ENCODE data around the gene ALG13. TPM values are rescaled to one million over a fixed set of nuclear protein-coding genes. Genes with fewer than 3 reads are reported as not detected.

Gene ALG13
- total RNA-seq, 1 donor from 2014 or later: 49.1 TPM

DNA sequence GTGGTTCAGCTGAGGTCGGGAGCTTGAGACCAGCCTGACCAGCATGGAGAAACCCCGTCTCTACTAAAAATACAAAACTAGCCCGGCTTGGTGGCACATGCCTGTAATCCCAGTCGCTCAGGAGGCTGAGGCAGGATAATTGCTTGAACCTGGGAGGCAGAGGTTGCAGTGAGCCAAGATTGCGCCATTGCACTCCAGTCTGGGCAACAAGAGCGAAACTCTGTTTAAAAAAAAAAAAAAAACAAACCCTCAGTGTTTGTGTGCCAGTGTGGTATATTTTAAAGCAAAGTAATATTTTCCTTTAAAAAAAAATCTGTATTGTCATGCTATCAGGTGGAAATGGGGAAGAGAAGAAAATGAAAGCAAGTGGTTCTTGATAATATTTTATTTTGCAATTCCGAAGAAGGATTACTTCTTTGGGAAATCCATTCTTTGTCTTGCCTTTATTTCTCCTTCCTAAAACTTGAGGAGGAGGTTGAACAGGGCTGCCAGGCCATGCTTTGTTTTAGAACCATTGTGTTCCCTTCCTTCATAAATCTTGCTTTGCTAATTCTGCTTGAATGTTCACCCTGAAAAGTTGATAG is 14.4 kb downstream of the ALG13 start:
- no peak overlapping the region for H3K4me3 ChIP-seq (ENCODE audit: low read depth, low read length)
- no peak for DNase-seq (ENCODE audit: low read depth)
- TF ChIP-seq, protein P1, sequence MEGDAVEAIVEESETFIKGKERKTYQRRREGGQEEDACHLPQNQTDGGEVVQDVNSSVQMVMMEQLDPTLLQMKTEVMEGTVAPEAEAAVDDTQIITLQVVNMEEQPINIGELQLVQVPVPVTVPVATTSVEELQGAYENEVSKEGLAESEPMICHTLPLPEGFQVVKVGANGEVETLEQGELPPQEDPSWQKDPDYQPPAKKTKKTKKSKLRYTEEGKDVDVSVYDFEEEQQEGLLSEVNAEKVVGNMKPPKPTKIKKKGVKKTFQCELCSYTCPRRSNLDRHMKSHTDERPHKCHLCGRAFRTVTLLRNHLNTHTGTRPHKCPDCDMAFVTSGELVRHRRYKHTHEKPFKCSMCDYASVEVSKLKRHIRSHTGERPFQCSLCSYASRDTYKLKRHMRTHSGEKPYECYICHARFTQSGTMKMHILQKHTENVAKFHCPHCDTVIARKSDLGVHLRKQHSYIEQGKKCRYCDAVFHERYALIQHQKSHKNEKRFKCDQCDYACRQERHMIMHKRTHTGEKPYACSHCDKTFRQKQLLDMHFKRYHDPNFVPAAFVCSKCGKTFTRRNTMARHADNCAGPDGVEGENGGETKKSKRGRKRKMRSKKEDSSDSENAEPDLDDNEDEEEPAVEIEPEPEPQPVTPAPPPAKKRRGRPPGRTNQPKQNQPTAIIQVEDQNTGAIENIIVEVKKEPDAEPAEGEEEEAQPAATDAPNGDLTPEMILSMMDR (conservative IDR thresholded peaks at IDR 0.05; ENCODE audit: low read depth, low read length): no peak

DNA sequence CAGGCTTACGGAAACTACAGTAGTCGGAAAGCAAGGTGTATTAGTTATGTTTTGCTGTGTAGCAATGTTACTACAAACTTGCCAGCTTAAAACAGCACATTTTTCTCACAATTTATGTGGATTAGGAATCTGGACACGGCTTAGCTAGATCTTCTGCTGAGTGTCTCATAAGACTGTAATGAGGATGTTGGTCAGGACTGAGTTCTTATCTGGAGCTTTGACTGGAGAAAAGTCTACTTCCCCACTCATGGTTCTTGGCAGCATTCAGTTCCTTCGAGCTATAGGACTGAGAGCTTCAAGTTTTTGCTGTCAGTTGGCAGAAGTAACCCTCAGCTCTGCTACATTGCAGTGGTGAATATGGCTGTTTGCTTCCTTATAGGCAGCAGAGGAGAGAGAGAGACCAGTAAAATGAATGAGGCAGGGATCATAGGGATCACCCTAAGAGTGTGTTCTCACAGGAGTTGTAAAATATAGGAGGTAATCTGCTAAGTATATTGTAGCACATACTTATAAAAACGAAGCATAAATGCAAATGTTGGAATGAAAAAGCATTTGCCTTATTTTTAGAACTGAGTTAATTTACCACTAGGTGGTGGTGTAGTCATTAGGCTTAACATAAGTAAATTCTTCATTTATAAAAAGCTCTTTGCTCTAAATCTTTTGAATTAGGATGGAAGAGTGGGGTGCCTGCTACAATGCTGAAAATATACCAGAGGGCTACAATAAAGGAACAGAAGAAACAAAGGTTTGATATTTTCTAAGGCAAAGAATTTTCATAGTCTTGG is 38.6 kb downstream of the ALG13 start:
- TF ChIP-seq, protein P1 (conservative IDR thresholded peaks at IDR 0.05; ENCODE audit: low read depth, low read length): peak; percentile 34
- no peak for DNase-seq (ENCODE audit: low read depth)
- H3K4me3 ChIP-seq (ENCODE audit: low read depth, low read length): no peak overlapping the region

DNA sequence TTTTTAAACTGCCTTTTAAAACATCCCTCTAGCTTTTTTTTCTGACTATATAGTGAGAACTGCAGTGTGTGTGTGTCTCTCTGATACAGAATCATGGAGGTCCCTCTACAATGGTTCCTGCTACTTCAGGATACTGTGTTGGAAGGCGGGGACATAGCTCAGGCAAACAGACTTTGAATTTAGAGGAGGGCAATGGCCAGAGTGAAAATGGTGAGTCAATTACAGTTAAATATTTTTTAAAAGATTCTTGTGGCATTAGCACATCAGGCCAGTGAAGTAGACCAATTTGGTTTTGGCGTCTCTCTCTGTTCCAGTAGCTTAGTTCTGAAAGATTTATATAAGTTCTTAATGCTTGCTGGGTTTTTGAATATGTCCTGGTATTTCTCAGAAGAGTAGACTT is 47.1 kb downstream of the ALG13 start:
- H3K4me3 ChIP-seq (ENCODE audit: low read depth, low read length): no peak overlapping the region
- TF ChIP-seq, protein P1 (conservative IDR thresholded peaks at IDR 0.05; ENCODE audit: low read depth, low read length): no peak
- peak; percentile 16 for DNase-seq (ENCODE audit: low read depth)

DNA sequence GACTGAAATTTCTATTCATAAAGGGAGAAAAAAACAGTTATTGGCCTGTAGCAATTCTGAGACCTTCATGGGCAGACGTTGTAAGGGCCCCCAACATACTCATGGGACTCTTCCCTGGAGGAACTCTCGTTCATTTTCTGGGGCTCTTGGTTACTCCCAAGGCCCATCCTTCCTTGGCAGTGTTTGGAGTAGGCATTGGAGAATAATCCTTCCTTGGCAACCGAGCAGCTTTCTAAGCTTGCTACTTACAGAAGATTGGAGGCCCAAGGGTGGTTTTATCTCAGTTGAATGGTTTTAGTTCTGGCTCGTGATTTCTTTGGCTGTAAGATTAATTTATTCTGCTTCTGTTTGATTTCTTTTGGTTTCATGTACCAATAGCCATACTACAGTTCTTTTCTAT is 50.4 kb downstream of the ALG13 start:
- TF ChIP-seq, protein P1 (conservative IDR thresholded peaks at IDR 0.05; ENCODE audit: low read depth, low read length): no peak
- no peak for DNase-seq (ENCODE audit: low read depth)
- H3K4me3 ChIP-seq (ENCODE audit: low read depth, low read length): no peak overlapping the region

DNA sequence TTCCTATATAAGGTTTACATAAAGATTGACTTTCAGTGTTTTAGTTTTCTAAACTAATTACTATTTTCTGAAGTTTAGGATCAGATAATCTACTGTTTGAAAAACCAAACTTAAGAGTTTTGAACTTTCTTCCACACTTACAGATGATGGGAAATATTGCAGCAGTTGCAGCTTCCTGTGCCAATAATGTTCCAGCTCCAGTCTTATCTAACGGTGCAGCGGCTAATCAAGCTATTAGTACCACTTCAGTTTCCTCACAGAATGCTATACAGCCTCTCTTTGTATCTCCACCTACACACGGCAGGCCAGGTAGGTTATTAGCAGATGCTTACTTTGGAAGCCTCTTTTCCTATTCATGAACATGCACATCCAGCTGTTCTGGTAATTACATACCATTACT is 55.6 kb downstream of the ALG13 start:
- DNase-seq (ENCODE audit: low read depth): no peak
- TF ChIP-seq, protein P1 (conservative IDR thresholded peaks at IDR 0.05; ENCODE audit: low read depth, low read length): no peak
- no peak overlapping the region for H3K4me3 ChIP-seq (ENCODE audit: low read depth, low read length)

DNA sequence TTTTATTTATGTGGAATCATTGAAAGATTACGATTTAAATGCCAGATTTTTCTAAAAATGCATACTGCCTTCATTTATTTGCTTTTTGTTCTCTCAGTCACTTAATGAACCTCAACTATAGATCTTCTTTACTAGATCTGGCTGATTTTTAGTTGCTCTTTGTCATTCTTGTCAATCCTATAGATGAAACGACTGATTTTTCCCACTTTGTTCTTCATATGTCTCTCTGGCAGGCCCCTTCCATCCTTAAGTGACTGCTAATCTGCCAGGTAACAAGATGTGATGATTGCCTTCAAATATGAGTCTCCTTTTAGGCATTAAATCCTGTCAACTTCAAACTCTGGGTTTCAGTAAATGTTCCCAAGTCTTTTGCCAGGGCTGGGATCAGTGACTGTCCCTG is 61.0 kb downstream of the ALG13 start:
- no peak overlapping the region for H3K4me3 ChIP-seq (ENCODE audit: low read depth, low read length)
- TF ChIP-seq, protein P1 (conservative IDR thresholded peaks at IDR 0.05; ENCODE audit: low read depth, low read length): no peak
- DNase-seq (ENCODE audit: low read depth): no peak

DNA sequence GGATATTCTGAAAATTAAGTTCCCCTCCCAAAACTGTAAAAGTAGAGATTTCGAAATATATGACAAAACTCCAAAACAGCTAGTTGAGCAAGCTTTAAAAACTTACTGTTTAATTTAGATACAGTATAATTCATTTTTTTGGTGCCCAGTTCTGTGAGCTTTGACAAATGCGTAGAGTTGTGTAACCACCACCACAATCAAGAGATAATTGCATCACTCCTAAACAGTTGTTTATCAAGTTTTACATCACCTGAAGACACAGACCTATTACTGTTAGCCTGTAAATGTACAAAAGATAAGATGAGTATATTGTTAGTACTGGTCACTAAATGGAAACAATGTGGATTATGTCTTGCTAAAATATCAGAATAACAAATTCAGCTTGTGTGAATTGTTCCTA is 62.3 kb downstream of the ALG13 start:
- TF ChIP-seq, protein P1 (conservative IDR thresholded peaks at IDR 0.05; ENCODE audit: low read depth, low read length): no peak
- DNase-seq (ENCODE audit: low read depth): no peak

More for the DNA sequence above, 62.3 kb downstream of the ALG13 start:
- no peak overlapping the region for H3K4me3 ChIP-seq (ENCODE audit: low read depth, low read length)

All from epithelial cell of proximal tubule (primary cell).